Endothelial cell of umbilical vein (primary cell): ENCODE data around the gene DOCK1.

ENCODE experiments used
- EZH2 ChIP-seq: IDR thresholded peaks from 2 replicates; pipeline ENCODE4 v1.6.1; 2012; ENCODE audit warnings: borderline replicate concordance, low read depth, mild to moderate bottlenecking, moderate library complexity, low read length, inconsistent platforms; ENCODE audit not compliant: severe bottlenecking
- FOS ChIP-seq: IDR thresholded peaks from 2 replicates; pipeline ENCODE4 v1.6.1; 2011; ENCODE audit warnings: mild to moderate bottlenecking, low read length, moderate library complexity, borderline replicate concordance; ENCODE audit not compliant: insufficient read depth
- GATA2 ChIP-seq: IDR thresholded peaks from 2 replicates; pipeline ENCODE4 v1.7.0; 2011; ENCODE audit warnings: low read depth, mild to moderate bottlenecking, moderate library complexity, mixed read lengths, low read length; ENCODE audit not compliant: insufficient read length, insufficient read depth
- POLR2A ChIP-seq: IDR thresholded peaks from 2 replicates; pipeline ENCODE4 v1.6.1; 2012; ENCODE audit warnings: low read depth, mild to moderate bottlenecking, control low read depth, low read length
- POLR2AphosphoS5 ChIP-seq: IDR thresholded peaks from 2 replicates; pipeline ENCODE4 v1.6.1; 2012; ENCODE audit warnings: low read depth, mild to moderate bottlenecking, control low read depth, low read length, moderate library complexity; ENCODE audit not compliant: insufficient read depth
- TF ChIP-seq, protein P1 (sequence below), 2 donors: IDR thresholded peaks; 1 replicate in 1 of 2; 2 replicates in 1 of 2; pipeline ENCODE4 v1.5.1; 2011; ENCODE audit warnings: low read length in 2 of 2, mild to moderate bottlenecking in 2 of 2, moderate library complexity in 2 of 2, control low read depth in 1 of 2, inconsistent platforms in 1 of 2, low read depth in 1 of 2; ENCODE audit not compliant: insufficient read depth in 1 of 2; ENCODE audit errors: extremely low read depth in 1 of 2
- TF ChIP-seq, protein P2 (sequence below): IDR thresholded peaks from 2 replicates; pipeline ENCODE4 v1.6.1; 2011; ENCODE audit not compliant: insufficient read depth, insufficient read length

DNA sequence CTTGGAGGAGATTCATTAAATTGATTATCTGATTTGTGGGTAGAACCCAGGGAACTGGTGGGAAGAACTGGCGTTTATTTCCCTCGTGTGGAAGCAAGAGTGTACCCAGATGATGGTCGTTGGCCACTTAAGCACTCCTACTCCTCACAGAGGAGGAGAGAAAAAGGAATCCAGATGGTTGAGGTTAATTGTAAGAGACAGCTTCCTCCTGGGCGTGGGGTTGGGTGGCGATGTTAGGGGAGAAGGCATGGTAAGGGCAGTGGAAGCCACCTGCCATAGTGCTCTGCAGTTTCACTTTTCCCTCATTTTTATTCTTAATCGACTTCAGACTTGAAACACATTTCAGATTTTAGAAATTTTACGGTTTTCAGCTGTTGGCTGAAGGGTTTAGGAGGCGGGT is 104.1 kb downstream of the DOCK1 start:
- TF ChIP-seq, protein P1, sequence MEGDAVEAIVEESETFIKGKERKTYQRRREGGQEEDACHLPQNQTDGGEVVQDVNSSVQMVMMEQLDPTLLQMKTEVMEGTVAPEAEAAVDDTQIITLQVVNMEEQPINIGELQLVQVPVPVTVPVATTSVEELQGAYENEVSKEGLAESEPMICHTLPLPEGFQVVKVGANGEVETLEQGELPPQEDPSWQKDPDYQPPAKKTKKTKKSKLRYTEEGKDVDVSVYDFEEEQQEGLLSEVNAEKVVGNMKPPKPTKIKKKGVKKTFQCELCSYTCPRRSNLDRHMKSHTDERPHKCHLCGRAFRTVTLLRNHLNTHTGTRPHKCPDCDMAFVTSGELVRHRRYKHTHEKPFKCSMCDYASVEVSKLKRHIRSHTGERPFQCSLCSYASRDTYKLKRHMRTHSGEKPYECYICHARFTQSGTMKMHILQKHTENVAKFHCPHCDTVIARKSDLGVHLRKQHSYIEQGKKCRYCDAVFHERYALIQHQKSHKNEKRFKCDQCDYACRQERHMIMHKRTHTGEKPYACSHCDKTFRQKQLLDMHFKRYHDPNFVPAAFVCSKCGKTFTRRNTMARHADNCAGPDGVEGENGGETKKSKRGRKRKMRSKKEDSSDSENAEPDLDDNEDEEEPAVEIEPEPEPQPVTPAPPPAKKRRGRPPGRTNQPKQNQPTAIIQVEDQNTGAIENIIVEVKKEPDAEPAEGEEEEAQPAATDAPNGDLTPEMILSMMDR (IDR thresholded peaks at IDR 0.05; ENCODE audit: extremely low read depth in 1 of 2, insufficient read depth in 1 of 2, low read depth in 1 of 2, low read length in 2 of 2): no peak
- no peak for TF ChIP-seq EZH2
- TF ChIP-seq POLR2AphosphoS5: no peak
- TF ChIP-seq, protein P2, sequence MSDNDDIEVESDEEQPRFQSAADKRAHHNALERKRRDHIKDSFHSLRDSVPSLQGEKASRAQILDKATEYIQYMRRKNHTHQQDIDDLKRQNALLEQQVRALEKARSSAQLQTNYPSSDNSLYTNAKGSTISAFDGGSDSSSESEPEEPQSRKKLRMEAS: no peak
- no peak for TF ChIP-seq POLR2A
- no peak for TF ChIP-seq GATA2
- TF ChIP-seq FOS: no peak
